ENCODE data around the gene SLC2A11. TPM values are rescaled to one million over a fixed set of nuclear protein-coding genes. Genes with fewer than 3 reads are reported as not detected.

SLC2A11 gene
- total and polyA plus RNA-seq, 9 of the 15 experiments (the other 6 are each of a cell fraction or from before 2014, with no cell fraction given), result 0.44 to 2.7 (median 2.1) TPM

DNA sequence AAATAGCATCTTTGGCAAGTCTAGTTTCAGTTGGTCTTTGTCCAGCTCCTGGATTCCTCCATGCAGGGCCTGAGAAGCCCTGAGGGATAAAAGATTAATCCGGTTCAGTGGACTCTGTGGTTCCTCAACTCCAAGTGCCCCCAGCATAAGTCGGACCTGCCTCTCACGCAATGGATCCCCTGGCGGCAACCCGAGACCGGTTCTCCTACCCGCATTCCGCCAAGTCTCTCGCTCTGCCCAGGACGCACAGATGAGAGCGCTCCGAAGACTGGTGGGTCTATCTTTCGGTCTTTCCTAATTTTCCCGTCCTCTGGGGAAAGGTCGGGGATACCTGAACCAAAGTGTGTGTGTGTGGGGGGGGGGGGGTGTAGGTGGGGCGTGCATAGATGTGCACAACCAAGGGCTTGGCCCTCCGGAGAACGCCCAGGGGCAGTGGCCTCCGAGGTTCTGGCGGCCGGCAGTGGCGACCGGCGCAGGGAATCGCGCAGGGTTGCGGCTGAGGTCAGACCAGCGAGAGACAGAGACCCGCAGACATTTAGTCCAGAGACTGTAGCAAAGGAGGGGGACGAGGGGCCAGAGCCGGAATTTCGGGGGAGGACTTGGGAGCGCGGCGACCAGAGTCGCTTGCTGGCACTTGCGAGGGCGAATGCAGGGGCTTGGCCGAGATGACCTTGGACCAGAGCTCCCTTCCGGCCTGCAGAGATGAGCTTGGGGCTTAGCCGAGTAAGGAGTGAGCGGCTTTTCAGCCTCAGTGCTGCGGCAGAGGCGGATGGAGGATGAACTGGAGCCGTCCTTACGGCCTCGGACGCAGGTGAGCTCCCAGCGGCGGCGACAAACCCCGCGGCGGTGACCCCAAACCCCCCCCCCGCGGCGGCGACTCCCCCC, 712 bp upstream of the SLC2A11 start:
- POLR2A ChIA-PET, result interaction anchor here (0.6 kb wide), 2 partner anchors 487 to 1057 kb away, joined by 3 read pairs; no protein-coding TSS in a partner anchor
- TF ChIP-seq ZNF507 (tag; conservative IDR thresholded peaks at IDR 0.05), result no peak
- no peak for TF ChIP-seq ZC3H8 (IDR thresholded peaks at IDR 0.05)
- no peak for TF ChIP-seq BACH1 (tag; IDR thresholded peaks at IDR 0.05)
- TF ChIP-seq, protein P1, sequence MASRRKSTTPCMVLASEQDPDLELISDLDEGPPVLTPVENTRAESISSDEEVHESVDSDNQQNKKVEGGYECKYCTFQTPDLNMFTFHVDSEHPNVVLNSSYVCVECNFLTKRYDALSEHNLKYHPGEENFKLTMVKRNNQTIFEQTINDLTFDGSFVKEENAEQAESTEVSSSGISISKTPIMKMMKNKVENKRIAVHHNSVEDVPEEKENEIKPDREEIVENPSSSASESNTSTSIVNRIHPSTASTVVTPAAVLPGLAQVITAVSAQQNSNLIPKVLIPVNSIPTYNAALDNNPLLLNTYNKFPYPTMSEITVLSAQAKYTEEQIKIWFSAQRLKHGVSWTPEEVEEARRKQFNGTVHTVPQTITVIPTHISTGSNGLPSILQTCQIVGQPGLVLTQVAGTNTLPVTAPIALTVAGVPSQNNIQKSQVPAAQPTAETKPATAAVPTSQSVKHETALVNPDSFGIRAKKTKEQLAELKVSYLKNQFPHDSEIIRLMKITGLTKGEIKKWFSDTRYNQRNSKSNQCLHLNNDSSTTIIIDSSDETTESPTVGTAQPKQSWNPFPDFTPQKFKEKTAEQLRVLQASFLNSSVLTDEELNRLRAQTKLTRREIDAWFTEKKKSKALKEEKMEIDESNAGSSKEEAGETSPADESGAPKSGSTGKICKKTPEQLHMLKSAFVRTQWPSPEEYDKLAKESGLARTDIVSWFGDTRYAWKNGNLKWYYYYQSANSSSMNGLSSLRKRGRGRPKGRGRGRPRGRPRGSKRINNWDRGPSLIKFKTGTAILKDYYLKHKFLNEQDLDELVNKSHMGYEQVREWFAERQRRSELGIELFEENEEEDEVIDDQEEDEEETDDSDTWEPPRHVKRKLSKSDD (conservative IDR thresholded peaks at IDR 0.05; ENCODE audit: low read length), result 0 out of 2 replicates have a peak, but pooled peaks have one; percentile 12
- no peak for TF ChIP-seq ZKSCAN3 (CRISPR knock-in tag; IDR thresholded peaks at IDR 0.05)
- no peak for TF ChIP-seq POLR2G (IDR thresholded peaks at IDR 0.05; ENCODE audit: low read depth, low read length)
- TF ChIP-seq, protein P2, sequence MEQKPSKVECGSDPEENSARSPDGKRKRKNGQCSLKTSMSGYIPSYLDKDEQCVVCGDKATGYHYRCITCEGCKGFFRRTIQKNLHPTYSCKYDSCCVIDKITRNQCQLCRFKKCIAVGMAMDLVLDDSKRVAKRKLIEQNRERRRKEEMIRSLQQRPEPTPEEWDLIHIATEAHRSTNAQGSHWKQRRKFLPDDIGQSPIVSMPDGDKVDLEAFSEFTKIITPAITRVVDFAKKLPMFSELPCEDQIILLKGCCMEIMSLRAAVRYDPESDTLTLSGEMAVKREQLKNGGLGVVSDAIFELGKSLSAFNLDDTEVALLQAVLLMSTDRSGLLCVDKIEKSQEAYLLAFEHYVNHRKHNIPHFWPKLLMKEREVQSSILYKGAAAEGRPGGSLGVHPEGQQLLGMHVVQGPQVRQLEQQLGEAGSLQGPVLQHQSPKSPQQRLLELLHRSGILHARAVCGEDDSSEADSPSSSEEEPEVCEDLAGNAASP (IDR thresholded peaks at IDR 0.05), result no peak
- TF ChIP-seq MBD1 (CRISPR knock-in tag; IDR thresholded peaks at IDR 0.05), result no peak
- no peak for TF ChIP-seq SIN3B (IDR thresholded peaks at IDR 0.05; ENCODE audit: low read depth)
- TF ChIP-seq LCOR (CRISPR knock-in tag; IDR thresholded peaks at IDR 0.05), result no peak
- 0 out of 2 replicates have a peak, but pooled peaks have one; percentile 44 for TF ChIP-seq VEZF1 (CRISPR knock-in tag; IDR thresholded peaks at IDR 0.05)

More for the DNA sequence above, 712 bp upstream of the SLC2A11 start:
- H3K4me2 ChIP-seq (ENCODE audit: insufficient read depth, low read length), result peak overlapping the region; percentile 89
- peak overlapping the region; percentile 94 for H2AFZ ChIP-seq (ENCODE audit: low read depth, low read length)
- peak overlapping the region; percentile 38 for H3K27ac ChIP-seq (ENCODE audit: extremely low read depth, low read depth, low read length)
- no peaks in the 10 kb centered on the region for H3K36me3 ChIP-seq (ENCODE audit: control insufficient read depth, insufficient read depth, low read length)
- DNase-seq (ENCODE audit: extremely low read depth in 1 of 4, low spot score in 3 of 4) (no peak), ATAC-seq (peak; percentile 52), FAIRE-seq (no peak)
- no peaks in the 10 kb centered on the region for H3K79me2 ChIP-seq (ENCODE audit: control insufficient read depth, insufficient read depth, low read length)
- no peaks in the 10 kb centered on the region for H3K27me3 ChIP-seq (ENCODE audit: control insufficient read depth in 2 of 2, insufficient read depth in 2 of 2, low read length in 2 of 2)
- no peaks in the 10 kb centered on the region for H3K9me3 ChIP-seq (replicated peaks; ENCODE audit: control insufficient read depth, insufficient read depth, low read depth, low read length)
- H4K20me1 ChIP-seq (replicated peaks; ENCODE audit: control insufficient read depth, insufficient read depth, low read length), result no peaks in the 10 kb centered on the region
- H3K4me3 ChIP-seq, result peak overlapping the region; percentile 51
- no peaks in the 10 kb centered on the region for H3K9me1 ChIP-seq (ENCODE audit: control insufficient read depth, insufficient read depth, low read length)
- WGBS (ENCODE audit: insufficient coverage, low coverage, missing lambda C conversion rate), result 55% methylated on average over 25 of the region's 58 CpGs
- CTCF ChIA-PET (ENCODE audit: low intra/inter-chr PET ratio), result no interaction called here
- intact Hi-C loops (cut with micrococcal nuclease), result no loop called here
- peak overlapping the region; percentile 60 to 91; a peak in 3 of 4 replicates for H3K9ac ChIP-seq (ENCODE audit: insufficient read depth in 1 of 2, low read depth in 2 of 2, low read length in 2 of 2)
- no TSS peak for BruUV-seq (replicated peaks)
- peaks cover 0 to 19% of the 10 kb centered on the region in 2 experiments; a peak in 3 of 5 replicates for H3K4me1 ChIP-seq (replicated peaks in 1 of 2; ENCODE audit: control insufficient read depth in 2 of 2, insufficient read depth in 2 of 2, low read length in 2 of 2)
- in situ Hi-C loops (cut with MboI), result loop anchor here (25.0 kb wide), 1 partner anchor 545 kb away; no protein-coding TSS in a partner anchor
